ENCODE results near the gene LIN7B.
A peak's percentile ranks its signal among the peaks of the same experiment; 100 is the strongest.

LIN7B gene

GRCh38 chr19:49094505-49095482 is 19.4 kb upstream of the LIN7B start:
- no peak for DNase-seq (ENCODE audit: low read depth in 4 of 4, low spot score in 1 of 4)

GRCh38 chr19:49097453-49098288 is 16.5 kb upstream of the LIN7B start:
- peak in 2 of 4 experiments; percentile 54 for DNase-seq (ENCODE audit: low read depth in 4 of 4, low spot score in 1 of 4)

- DNase-seq (ENCODE audit: low read depth in 4 of 4, low spot score in 1 of 4) = no peak
Measured at GRCh38 chr19:49098795-49099194, 15.4 kb upstream of the LIN7B start.

GRCh38 chr19:49101160-49101559 is 13.0 kb upstream of the LIN7B start:
- DNase-seq (ENCODE audit: low read depth in 4 of 4, low spot score in 1 of 4) = no peak

- DNase-seq (ENCODE audit: low read depth in 4 of 4, low spot score in 1 of 4) = no peak
Measured at GRCh38 chr19:49102303-49102702, 11.9 kb upstream of the LIN7B start.

GRCh38 chr19:49103331-49104085 is 10.7 kb upstream of the LIN7B start:
- DNase-seq (ENCODE audit: low read depth in 4 of 4, low spot score in 1 of 4) = no peak

- no peak for DNase-seq (ENCODE audit: low read depth in 4 of 4, low spot score in 1 of 4)
Measured at GRCh38 chr19:49104229-49104864, 9.8 kb upstream of the LIN7B start.

- DNase-seq (ENCODE audit: low read depth in 4 of 4, low spot score in 1 of 4) = peak in 2 of 4 experiments; percentile 55 to 57
Measured at GRCh38 chr19:49106648-49107135, 7.5 kb upstream of the LIN7B start.

- no peak for DNase-seq (ENCODE audit: low read depth in 4 of 4, low spot score in 1 of 4)
Measured at GRCh38 chr19:49107625-49108459, 6.3 kb upstream of the LIN7B start.

- DNase-seq (ENCODE audit: low read depth in 4 of 4, low spot score in 1 of 4) = no peak
Measured at GRCh38 chr19:49109051-49109450, 5.1 kb upstream of the LIN7B start.

GRCh38 chr19:49109569-49110233 is 4.5 kb upstream of the LIN7B start:
- no peak for DNase-seq (ENCODE audit: low read depth in 4 of 4, low spot score in 1 of 4)

- no peak for DNase-seq (ENCODE audit: low read depth in 4 of 4, low spot score in 1 of 4)
Measured at GRCh38 chr19:49110567-49110966, 3.6 kb upstream of the LIN7B start.

- no peak for DNase-seq (ENCODE audit: low read depth in 4 of 4, low spot score in 1 of 4)
Measured at GRCh38 chr19:49111218-49111998, 2.8 kb upstream of the LIN7B start.

GRCh38 chr19:49114630-49115363 is 627 bp downstream of the LIN7B start:
- DNase-seq (ENCODE audit: low read depth in 4 of 4, low spot score in 1 of 4) = no peak

- no peak for DNase-seq (ENCODE audit: low read depth in 4 of 4, low spot score in 1 of 4)
Measured at GRCh38 chr19:49116544-49116943, 2.4 kb downstream of the LIN7B start.

- no peak for DNase-seq (ENCODE audit: low read depth in 4 of 4, low spot score in 1 of 4)
Measured at GRCh38 chr19:49117677-49118564, 3.8 kb downstream of the LIN7B start.
